WTC11 (cell line): ENCODE data around the gene LTBP3. TPM values are rescaled to one million over a fixed set of nuclear protein-coding genes. Genes with fewer than 3 reads are reported as not detected.
A peak's percentile ranks its signal among the peaks of the same experiment; 100 is the strongest.
"Not testable (repeated sequence)": the region's sequence is repeated elsewhere in the genome, so short reads cannot be mapped to it uniquely, and the experiment has no call there.

Experiments
- ATAC-seq: fragments of 200-7000 bp; cut with Tn5 transposase; 2 replicates; pipeline ENCODE4 v1.10.0; 2021; ENCODE audit warnings: mild to moderate bottlenecking, moderate library complexity
- CTCF ChIA-PET: fragments of 300-600 bp; sonication (Branson Sonifier 250); formaldehyde crosslinking; loops from one replicate; lab custom pipeline; 2021; ENCODE audit warnings: antibody characterized with exemption; lab: Charles Lee
- POLR2A ChIA-PET: fragments of 350-600 bp; sonication (Branson Sonifier 250); formaldehyde crosslinking; loops from one replicate; lab custom pipeline; 2021; ENCODE audit warnings: antibody characterized with exemption; lab: Charles Lee
- DNase-seq: peaks from one replicate; pipeline ENCODE4 v3.0.0; 2021; ENCODE audit warnings: low spot score
- H3K27ac Mint-ChIP-seq: 2 replicates; pipeline ENCODE4 v1.8.0; 2021; ENCODE audit warnings: mixed read lengths
- H3K27me3 Mint-ChIP-seq: 2 replicates; pipeline ENCODE4 v1.8.0; 2021; ENCODE audit warnings: low read depth, mild to moderate bottlenecking, moderate library complexity, mixed read lengths
- H3K36me3 Mint-ChIP-seq: 2 replicates; pipeline ENCODE4 v1.8.0; 2021; ENCODE audit warnings: mixed read lengths
- H3K4me1 Mint-ChIP-seq: 2 replicates; pipeline ENCODE4 v1.8.0; 2022; ENCODE audit warnings: mixed read lengths
- H3K4me3 Mint-ChIP-seq: 2 replicates; pipeline ENCODE4 v1.8.0; 2021; ENCODE audit warnings: mild to moderate bottlenecking, moderate library complexity, mixed read lengths
- H3K9me3 Mint-ChIP-seq: 2 replicates; pipeline ENCODE4 v1.8.0; 2021; ENCODE audit warnings: mixed read lengths
- ATF1 ChIP-seq: sonication (generic); formaldehyde crosslinking; IDR thresholded peaks from 2 replicates; pipeline ENCODE4 v1.8.1; 2023; ENCODE audit warnings: mild to moderate bottlenecking, moderate library complexity, missing genetic modification reagents
- CREM ChIP-seq: sonication (generic); formaldehyde crosslinking; IDR thresholded peaks from 2 replicates; pipeline ENCODE4 v1.8.1; 2022; ENCODE audit warnings: mild to moderate bottlenecking, missing genetic modification reagents, moderate library complexity
- ELF4 ChIP-seq: sonication (generic); formaldehyde crosslinking; IDR thresholded peaks from 2 replicates; pipeline ENCODE4 v1.8.1; 2022; ENCODE audit warnings: low read depth, mild to moderate bottlenecking, moderate library complexity, missing genetic modification reagents
- EMX1 ChIP-seq: fragments of 250-450 bp; sonication (Bioruptor Pico); IDR thresholded peaks from 2 replicates; pipeline ENCODE4 v1.8.0; 2021; ENCODE audit warnings: mild to moderate bottlenecking
- ETV6 ChIP-seq: sonication (generic); formaldehyde crosslinking; IDR thresholded peaks from 2 replicates; pipeline ENCODE4 v1.8.1; 2022; ENCODE audit warnings: mild to moderate bottlenecking, missing genetic modification reagents
- FOXK1 ChIP-seq: sonication (generic); formaldehyde crosslinking; IDR thresholded peaks from 2 replicates; pipeline ENCODE4 v1.8.0; 2022; ENCODE audit warnings: mild to moderate bottlenecking, moderate library complexity, missing genetic modification reagents
- FOXP1 ChIP-seq: sonication (generic); formaldehyde crosslinking; IDR thresholded peaks from 2 replicates; pipeline ENCODE4 v1.8.0; 2022; ENCODE audit warnings: missing genetic modification reagents, mild to moderate bottlenecking, moderate library complexity, borderline replicate concordance
- GABPB1 ChIP-seq: sonication (generic); formaldehyde crosslinking; IDR thresholded peaks from 2 replicates; pipeline ENCODE4 v1.8.1; 2023; ENCODE audit warnings: mild to moderate bottlenecking, missing genetic modification reagents
- GTF2I ChIP-seq: fragments of 250-450 bp; sonication (Bioruptor Pico); conservative IDR thresholded peaks from 2 replicates; pipeline ENCODE4 v1.4.0; 2021; ENCODE audit warnings: mild to moderate bottlenecking
- JAZF1 ChIP-seq: fragments of 250-450 bp; sonication (Bioruptor Pico); IDR thresholded peaks from 2 replicates; pipeline ENCODE4 v1.9.0; 2021; ENCODE audit warnings: moderate library complexity, mild to moderate bottlenecking, inconsistent platforms
- MAX ChIP-seq: sonication (generic); formaldehyde crosslinking; IDR thresholded peaks from 2 replicates; pipeline ENCODE4 v1.8.0; 2022; ENCODE audit warnings: mild to moderate bottlenecking, missing genetic modification reagents
- NFATC4 ChIP-seq: fragments of 250-450 bp; sonication (Bioruptor Pico); IDR thresholded peaks from 2 replicates; pipeline ENCODE4 v1.9.0; 2021; ENCODE audit warnings: mild to moderate bottlenecking
- NFYB ChIP-seq: sonication (generic); formaldehyde crosslinking; conservative IDR thresholded peaks from 2 replicates; pipeline ENCODE4 v1.8.0; 2022; ENCODE audit warnings: low read depth, missing genetic modification reagents
- NR1H2 ChIP-seq: sonication (generic); formaldehyde crosslinking; IDR thresholded peaks from 2 replicates; pipeline ENCODE4 v1.9.0; 2021; ENCODE audit warnings: mild to moderate bottlenecking, moderate library complexity, missing genetic modification reagents
- PRRX2 ChIP-seq: fragments of 250-450 bp; sonication (Bioruptor Pico); IDR thresholded peaks from 2 replicates; pipeline ENCODE4 v1.8.0; 2021; ENCODE audit warnings: mild to moderate bottlenecking
- RORB ChIP-seq: fragments of 250-450 bp; sonication (Bioruptor Pico); IDR thresholded peaks from 2 replicates; pipeline ENCODE4 v1.9.0; 2021; ENCODE audit warnings: mild to moderate bottlenecking
- SMAD3 ChIP-seq: sonication (generic); formaldehyde crosslinking; IDR thresholded peaks from 2 replicates; pipeline ENCODE4 v1.8.0; 2022; ENCODE audit warnings: missing genetic modification reagents, mild to moderate bottlenecking, borderline replicate concordance
- TCF7 ChIP-seq: sonication (generic); formaldehyde crosslinking; IDR thresholded peaks from 2 replicates; pipeline ENCODE4 v1.8.0; 2022; ENCODE audit warnings: mild to moderate bottlenecking, low read depth, missing genetic modification reagents, moderate library complexity
- TEAD1 ChIP-seq: sonication (generic); formaldehyde crosslinking; IDR thresholded peaks from 2 replicates; pipeline ENCODE4 v1.8.0; 2022; ENCODE audit warnings: mild to moderate bottlenecking, missing genetic modification reagents
- ZBTB21 ChIP-seq: sonication (generic); formaldehyde crosslinking; IDR thresholded peaks from 2 replicates; pipeline ENCODE4 v1.8.1; 2023; ENCODE audit warnings: mild to moderate bottlenecking, missing genetic modification reagents, borderline replicate concordance
- ZNF138 ChIP-seq: sonication (generic); formaldehyde crosslinking; conservative IDR thresholded peaks from 2 replicates; pipeline ENCODE4 v1.8.1; 2022; ENCODE audit warnings: mild to moderate bottlenecking, moderate library complexity, missing genetic modification reagents
- ZNF219 ChIP-seq: sonication (generic); formaldehyde crosslinking; IDR thresholded peaks from 2 replicates; pipeline ENCODE4 v1.8.0; 2023; ENCODE audit warnings: missing genetic modification reagents, mild to moderate bottlenecking, borderline replicate concordance
- total RNA-seq: library from RNA; stranded (reverse); gene quantifications from 3 replicates; pipeline ENCODE4 v1.2.3, GENCODE V29; 2021
- TF ChIP-seq, protein P1 (sequence below): sonication (generic); formaldehyde crosslinking; IDR thresholded peaks from 2 replicates; pipeline ENCODE4 v1.8.1; 2022; ENCODE audit warnings: low read depth, mild to moderate bottlenecking, moderate library complexity, missing genetic modification reagents, borderline replicate concordance
- TF ChIP-seq, protein P2 (sequence below): sonication (generic); formaldehyde crosslinking; IDR thresholded peaks from 2 replicates; pipeline ENCODE4 v1.8.1; 2022; ENCODE audit warnings: low read depth, missing genetic modification reagents, borderline replicate concordance

The LTBP3 gene
- total RNA-seq, 1 experiment from 2014 or later = 20.7 TPM

- Mint-ChIP-seq H3K4me3 (peak overlapping the region; percentile 99), H3K27ac (peak overlapping the region; percentile 98), H3K36me3 (0 out of 2 replicates have a peak, but pooled peaks cover 3% of the 10 kb centered on the region), H3K27me3 (no peaks in the 10 kb centered on the region; the same call in 1 of the 2 replicates), H3K4me1 (peaks cover 34% of the 10 kb centered on the region), H3K9me3 (no peaks in the 10 kb centered on the region)
- TF ChIP-seq ZBTB21 (CRISPR knock-in tag) (0 out of 2 replicates have a peak, but pooled peaks have one; percentile 11), ZNF138 (CRISPR knock-in tag) (no peak), ATF1 (no peak), EMX1 (CRISPR knock-in tag) (peak; percentile 59; the same call in 1 of the 2 replicates), TEAD1 (CRISPR knock-in tag) (no peak), CREM (no peak)
- TF ChIP-seq, protein P1, sequence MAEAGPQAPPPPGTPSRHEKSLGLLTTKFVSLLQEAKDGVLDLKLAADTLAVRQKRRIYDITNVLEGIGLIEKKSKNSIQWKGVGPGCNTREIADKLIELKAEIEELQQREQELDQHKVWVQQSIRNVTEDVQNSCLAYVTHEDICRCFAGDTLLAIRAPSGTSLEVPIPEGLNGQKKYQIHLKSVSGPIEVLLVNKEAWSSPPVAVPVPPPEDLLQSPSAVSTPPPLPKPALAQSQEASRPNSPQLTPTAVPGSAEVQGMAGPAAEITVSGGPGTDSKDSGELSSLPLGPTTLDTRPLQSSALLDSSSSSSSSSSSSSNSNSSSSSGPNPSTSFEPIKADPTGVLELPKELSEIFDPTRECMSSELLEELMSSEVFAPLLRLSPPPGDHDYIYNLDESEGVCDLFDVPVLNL (CRISPR knock-in tag) = no peak
- ATAC-seq = peak; percentile 6
- ChIA-PET POLR2A (interaction anchor here (1.0 to 1.5 kb wide), 6 partner anchors 9 to 61 kb away, joined by 3 to 10 read pairs (median 4); no protein-coding TSS in a partner anchor), CTCF (interaction anchor here (0.7 to 6.1 kb wide), 17 partner anchors 9 to 483 kb away, joined by 3 to 270 read pairs (median 7); partner anchors contain the start of genes KCNK7, LTBP3, PCNX3 and SCYL1)
- no peak for DNase-seq
Measured at GRCh38 chr11:65569164-65569972, 11.2 kb upstream of the LTBP3 start.

- H3K9me3 Mint-ChIP-seq = no peaks in the 10 kb centered on the region
- no peak for DNase-seq
- no peak for ATAC-seq
- peaks cover 11% of the 10 kb centered on the region for H3K27me3 Mint-ChIP-seq
- H3K4me1 Mint-ChIP-seq = peaks cover 25% of the 10 kb centered on the region
- H3K4me3 Mint-ChIP-seq = no peak overlapping the region
- 0 out of 2 replicates have a peak, but pooled peaks cover 3% of the 10 kb centered on the region for H3K36me3 Mint-ChIP-seq
- ChIA-PET POLR2A (no interaction called here), CTCF (interaction anchor here (0.7 to 9.1 kb wide), 7 partner anchors 8 to 149 kb away, joined by 3 to 67 read pairs (median 4); partner anchors contain the start of gene KCNK7)
- TF ChIP-seq JAZF1 (CRISPR knock-in tag) (no peak), GTF2I (CRISPR knock-in tag) (no peak), RORB (no peak), NFATC4 (no peak), NFYB (CRISPR knock-in tag) (no peak), PRRX2 (CRISPR knock-in tag) (no peak), SMAD3 (CRISPR knock-in tag) (no peak), ETV6 (no peak), ELF4 (CRISPR knock-in tag) (no peak), NR1H2 (CRISPR knock-in tag) (no peak), ZNF219 (no peak), TCF7 (CRISPR knock-in tag) (no peak), FOXK1 (CRISPR knock-in tag) (no peak), FOXP1 (no peak), GABPB1 (CRISPR knock-in tag) (no peak), MAX (CRISPR knock-in tag) (no peak)
- TF ChIP-seq, protein P2, sequence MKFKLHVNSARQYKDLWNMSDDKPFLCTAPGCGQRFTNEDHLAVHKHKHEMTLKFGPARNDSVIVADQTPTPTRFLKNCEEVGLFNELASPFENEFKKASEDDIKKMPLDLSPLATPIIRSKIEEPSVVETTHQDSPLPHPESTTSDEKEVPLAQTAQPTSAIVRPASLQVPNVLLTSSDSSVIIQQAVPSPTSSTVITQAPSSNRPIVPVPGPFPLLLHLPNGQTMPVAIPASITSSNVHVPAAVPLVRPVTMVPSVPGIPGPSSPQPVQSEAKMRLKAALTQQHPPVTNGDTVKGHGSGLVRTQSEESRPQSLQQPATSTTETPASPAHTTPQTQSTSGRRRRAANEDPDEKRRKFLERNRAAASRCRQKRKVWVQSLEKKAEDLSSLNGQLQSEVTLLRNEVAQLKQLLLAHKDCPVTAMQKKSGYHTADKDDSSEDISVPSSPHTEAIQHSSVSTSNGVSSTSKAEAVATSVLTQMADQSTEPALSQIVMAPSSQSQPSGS (CRISPR knock-in tag) = no peak
- H3K27ac Mint-ChIP-seq = peak overlapping the region; percentile 57; the same call in 1 of the 2 replicates
Measured at GRCh38 chr11:65565624-65566453, 7.7 kb upstream of the LTBP3 start.

- not testable (repeated sequence) for H3K27ac Mint-ChIP-seq, H3K9me3 Mint-ChIP-seq, H3K36me3 Mint-ChIP-seq, H3K4me3 Mint-ChIP-seq, ATAC-seq, DNase-seq
- peaks cover 31% of the 10 kb centered on the region for H3K4me1 Mint-ChIP-seq
- H3K27me3 Mint-ChIP-seq = peaks cover 19% of the 10 kb centered on the region
- POLR2A ChIA-PET = interaction anchor here (0.6 kb wide), 1 partner anchor 215 kb away, joined by 3 read pairs; no protein-coding TSS in a partner anchor
- CTCF ChIA-PET = interaction anchor here (0.9 to 9.1 kb wide), 6 partner anchors 8 to 148 kb away, joined by 3 to 67 read pairs (median 3); partner anchors contain the start of genes EHBP1L1 and KCNK7
Measured at GRCh38 chr11:65564879-65565559, 6.9 kb upstream of the LTBP3 start.
